Astrocyte (in vitro differentiated cells and primary cell): ENCODE measurements around the gene DDX41. TPM values are rescaled to one million over a fixed set of nuclear protein-coding genes. Genes with fewer than 3 reads are reported as not detected.
A peak's percentile ranks its signal among the peaks of the same experiment; 100 is the strongest.
"Not testable (repeated sequence)": the region's sequence is repeated elsewhere in the genome, so short reads cannot be mapped to it uniquely, and the experiment has no call there.

ENCODE experiments used
- DNase-seq: peaks from one replicate; pipeline ENCODE4 v3.0.0-alpha.2; 2010; ENCODE audit warnings: low read depth
- FAIRE-seq: peaks from 2 replicates; lab custom pipeline; 2011; peaks lifted over from hg19 to GRCh38; lab: Jason Lieb, UNC
- H2AFZ ChIP-seq: 2 replicates; pipeline ENCODE4 v1.6.0; 2012; ENCODE audit warnings: low read depth, low read length, inconsistent platforms
- H3K27ac ChIP-seq: 2 replicates; pipeline ENCODE4 v1.5.1; 2011; ENCODE audit warnings: low read depth, low read length, inconsistent platforms
- H3K27me3 ChIP-seq: 2 replicates; pipeline ENCODE4 v1.6.0; 2011; ENCODE audit warnings: low read length, inconsistent platforms; ENCODE audit not compliant: insufficient read depth
- H3K36me3 ChIP-seq: 2 replicates; pipeline ENCODE4 v1.5.1; 2011; ENCODE audit warnings: low read length, inconsistent platforms; ENCODE audit not compliant: insufficient read depth
- H3K4me1 ChIP-seq: 2 replicates; pipeline ENCODE4 v1.5.1; 2011; ENCODE audit warnings: low read length, inconsistent platforms; ENCODE audit not compliant: insufficient read depth
- H3K4me2 ChIP-seq: 2 replicates; pipeline ENCODE4 v1.6.0; 2012; ENCODE audit warnings: low read length, inconsistent platforms
- H3K4me3 ChIP-seq: 2 replicates; pipeline ENCODE4 v1.5.1; 2011; ENCODE audit warnings: low read depth, mild to moderate bottlenecking, low read length, inconsistent platforms; ENCODE audit not compliant: insufficient read depth
- H3K79me2 ChIP-seq: 2 replicates; pipeline ENCODE4 v1.6.0; 2012; ENCODE audit warnings: mild to moderate bottlenecking, low read length, inconsistent platforms; ENCODE audit not compliant: insufficient read depth
- H3K9ac ChIP-seq: 2 replicates; pipeline ENCODE4 v1.6.0; 2012; ENCODE audit warnings: mild to moderate bottlenecking, low read length, inconsistent platforms
- H3K9me3 ChIP-seq: 2 replicates; pipeline ENCODE4 v1.5.1; 2012; ENCODE audit warnings: low read depth, mild to moderate bottlenecking, low read length, inconsistent platforms; ENCODE audit not compliant: insufficient read depth
- H4K20me1 ChIP-seq: 2 replicates; pipeline ENCODE4 v1.6.0; 2012; ENCODE audit warnings: low read length, inconsistent platforms; ENCODE audit not compliant: insufficient read depth
- H3K27ac Mint-ChIP-seq: one replicate; pipeline ENCODE4 v1.8.0; 2021; ENCODE audit warnings: mild to moderate bottlenecking, mixed read lengths; ENCODE audit not compliant: unreplicated experiment
- H3K27me3 Mint-ChIP-seq: one replicate; pipeline ENCODE4 v1.8.0; 2021; ENCODE audit warnings: low read depth, mixed read lengths; ENCODE audit not compliant: unreplicated experiment
- H3K36me3 Mint-ChIP-seq: one replicate; pipeline ENCODE4 v1.8.0; 2021; ENCODE audit warnings: low read depth, mixed read lengths; ENCODE audit not compliant: unreplicated experiment
- H3K4me1 Mint-ChIP-seq: one replicate; pipeline ENCODE4 v1.8.0; 2021; ENCODE audit warnings: low read depth, mixed read lengths; ENCODE audit not compliant: unreplicated experiment
- H3K4me3 Mint-ChIP-seq: one replicate; pipeline ENCODE4 v1.8.0; 2021; ENCODE audit warnings: mild to moderate bottlenecking, moderate library complexity, mixed read lengths; ENCODE audit not compliant: unreplicated experiment
- H3K9me3 Mint-ChIP-seq: one replicate; pipeline ENCODE4 v1.8.0; 2021; ENCODE audit warnings: mild to moderate bottlenecking, mixed read lengths; ENCODE audit not compliant: unreplicated experiment
- EZH2 ChIP-seq: IDR thresholded peaks from 2 replicates; pipeline ENCODE4 v1.6.1; 2012; ENCODE audit warnings: mild to moderate bottlenecking, low read length, inconsistent platforms; ENCODE audit not compliant: insufficient read depth
- total RNA-seq: library from RNA; stranded (reverse); gene quantifications from 2 replicates; pipeline ENCODE4 v1.2.1, GENCODE V29; 2021
- TF ChIP-seq, protein P1 (sequence below): IDR thresholded peaks from 2 replicates; pipeline ENCODE4 v1.5.1; 2011; ENCODE audit warnings: low read depth, mild to moderate bottlenecking, inconsistent platforms, low read length, moderate library complexity; ENCODE audit not compliant: insufficient read depth

DDX41 gene
- total RNA-seq, 1 donor from 2014 or later, result 92.5 TPM

DNA sequence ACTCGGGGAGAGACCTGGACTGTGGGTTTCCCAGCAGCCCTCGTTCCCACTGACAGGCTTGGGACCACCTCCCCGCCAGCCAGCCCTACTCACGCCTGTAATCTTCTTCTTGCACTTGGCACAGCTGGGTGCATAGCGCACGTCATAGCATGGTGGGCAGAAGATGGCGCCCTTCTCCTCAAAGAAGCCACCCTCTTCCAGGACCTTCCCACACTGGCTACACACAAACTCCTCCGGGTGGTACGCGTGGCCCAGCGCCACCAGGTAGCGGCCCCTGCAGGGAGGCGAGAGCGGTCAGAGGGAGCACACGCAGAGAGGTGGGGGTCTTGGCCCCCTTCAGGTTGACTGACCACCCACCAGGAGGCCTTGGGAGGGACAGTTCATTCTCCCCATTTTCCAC, 28.8 kb downstream of the DDX41 start:
- no peaks in the 10 kb centered on the region for H3K27me3 Mint-ChIP-seq
- H3K4me1 Mint-ChIP-seq, result peaks cover 45% of the 10 kb centered on the region
- no peak overlapping the region for H2AFZ ChIP-seq
- H3K9me3 ChIP-seq, result no peaks in the 10 kb centered on the region
- peaks cover 80% of the 10 kb centered on the region for H3K79me2 ChIP-seq
- DNase-seq, result no peak
- H3K4me3 Mint-ChIP-seq, result peak overlapping the region; percentile 66
- no peak for FAIRE-seq
- peaks cover 58% of the 10 kb centered on the region for H3K4me1 ChIP-seq
- peaks cover 34% of the 10 kb centered on the region for H3K36me3 Mint-ChIP-seq
- H3K4me2 ChIP-seq, result no peak overlapping the region
- H3K4me3 ChIP-seq, result no peak overlapping the region
- no peak overlapping the region for H3K27ac ChIP-seq
- H4K20me1 ChIP-seq, result peaks cover 93% of the 10 kb centered on the region
- H3K9ac ChIP-seq, result no peak overlapping the region
- TF ChIP-seq, protein P1, sequence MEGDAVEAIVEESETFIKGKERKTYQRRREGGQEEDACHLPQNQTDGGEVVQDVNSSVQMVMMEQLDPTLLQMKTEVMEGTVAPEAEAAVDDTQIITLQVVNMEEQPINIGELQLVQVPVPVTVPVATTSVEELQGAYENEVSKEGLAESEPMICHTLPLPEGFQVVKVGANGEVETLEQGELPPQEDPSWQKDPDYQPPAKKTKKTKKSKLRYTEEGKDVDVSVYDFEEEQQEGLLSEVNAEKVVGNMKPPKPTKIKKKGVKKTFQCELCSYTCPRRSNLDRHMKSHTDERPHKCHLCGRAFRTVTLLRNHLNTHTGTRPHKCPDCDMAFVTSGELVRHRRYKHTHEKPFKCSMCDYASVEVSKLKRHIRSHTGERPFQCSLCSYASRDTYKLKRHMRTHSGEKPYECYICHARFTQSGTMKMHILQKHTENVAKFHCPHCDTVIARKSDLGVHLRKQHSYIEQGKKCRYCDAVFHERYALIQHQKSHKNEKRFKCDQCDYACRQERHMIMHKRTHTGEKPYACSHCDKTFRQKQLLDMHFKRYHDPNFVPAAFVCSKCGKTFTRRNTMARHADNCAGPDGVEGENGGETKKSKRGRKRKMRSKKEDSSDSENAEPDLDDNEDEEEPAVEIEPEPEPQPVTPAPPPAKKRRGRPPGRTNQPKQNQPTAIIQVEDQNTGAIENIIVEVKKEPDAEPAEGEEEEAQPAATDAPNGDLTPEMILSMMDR, result no peak
- no peak for TF ChIP-seq EZH2
- no peaks in the 10 kb centered on the region for H3K9me3 Mint-ChIP-seq
- H3K27ac Mint-ChIP-seq, result no peak overlapping the region
- no peaks in the 10 kb centered on the region for H3K27me3 ChIP-seq
- H3K36me3 ChIP-seq, result peaks cover 47% of the 10 kb centered on the region

DNA sequence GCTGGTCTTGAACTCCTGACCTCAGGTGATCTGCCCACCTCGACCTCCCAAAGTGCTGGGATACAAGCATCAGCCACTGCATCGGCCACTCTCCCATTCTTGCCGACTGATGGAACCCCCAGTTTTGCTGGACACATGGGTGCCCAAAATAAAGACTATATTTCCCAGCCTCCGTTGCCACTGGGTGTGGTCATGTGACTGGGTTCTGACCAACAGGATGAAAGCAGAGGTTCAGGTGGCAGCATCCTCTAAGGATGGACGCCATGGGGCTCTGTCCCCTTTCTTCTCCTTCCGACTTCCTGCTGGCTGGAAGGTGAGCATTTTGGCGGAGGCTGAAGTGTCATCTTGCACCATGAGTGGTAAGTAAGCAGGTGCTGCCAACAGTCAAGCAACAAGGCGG, 29.6 kb downstream of the DDX41 start:
- no peaks in the 10 kb centered on the region for H3K9me3 ChIP-seq
- H3K27me3 ChIP-seq, result no peaks in the 10 kb centered on the region
- H3K4me2 ChIP-seq, result no peak overlapping the region
- Mint-ChIP-seq H3K36me3 (peaks cover 35% of the 10 kb centered on the region), H3K27ac (peak overlapping the region; percentile 62), H3K4me3 (peak overlapping the region; percentile 65), H3K9me3 (no peaks in the 10 kb centered on the region), H3K27me3 (no peaks in the 10 kb centered on the region), H3K4me1 (peaks cover 47% of the 10 kb centered on the region)
- TF ChIP-seq, protein P1, result no peak
- no peak for TF ChIP-seq EZH2
- H3K4me1 ChIP-seq, result peaks cover 53% of the 10 kb centered on the region
- FAIRE-seq (no peak), DNase-seq (no peak)
- H3K4me3 ChIP-seq, result no peak overlapping the region
- H3K9ac ChIP-seq, result no peak overlapping the region
- peaks cover 44% of the 10 kb centered on the region for H3K36me3 ChIP-seq
- no peak overlapping the region for H2AFZ ChIP-seq
- H3K27ac ChIP-seq, result no peak overlapping the region
- peaks cover 93% of the 10 kb centered on the region for H4K20me1 ChIP-seq
- H3K79me2 ChIP-seq, result peaks cover 71% of the 10 kb centered on the region

DNA sequence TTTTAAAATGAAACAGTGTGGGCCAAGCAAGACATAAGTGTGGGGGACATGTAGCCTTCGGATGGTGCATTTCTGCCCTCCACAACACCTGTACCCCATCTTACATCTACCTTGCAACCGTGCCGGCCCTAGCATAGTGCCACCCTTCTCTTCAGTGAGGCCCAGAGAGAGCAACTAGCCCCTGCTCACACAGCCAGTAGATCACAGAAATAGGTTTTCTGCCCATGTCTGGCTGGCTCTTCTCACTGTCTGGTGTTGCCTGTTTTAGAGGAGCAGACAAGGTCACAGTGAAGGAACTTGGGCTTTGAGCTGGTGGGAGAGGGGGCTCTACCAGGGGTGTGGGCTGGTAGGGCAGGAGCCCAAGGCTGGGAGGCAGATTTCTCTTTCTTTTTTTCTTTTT, 30.5 kb downstream of the DDX41 start:
- Histone ChIP-seq H3K4me2 (no peak overlapping the region), H4K20me1 (peaks cover 97% of the 10 kb centered on the region), H3K9ac (no peak overlapping the region), H3K27me3 (no peaks in the 10 kb centered on the region), H2AFZ (no peak overlapping the region), H3K27ac (no peak overlapping the region), H3K36me3 (peaks cover 42% of the 10 kb centered on the region), H3K9me3 (no peaks in the 10 kb centered on the region), H3K4me3 (no peak overlapping the region), H3K4me1 (peaks cover 57% of the 10 kb centered on the region), H3K79me2 (peaks cover 64% of the 10 kb centered on the region)
- Mint-ChIP-seq H3K36me3 (peaks cover 35% of the 10 kb centered on the region), H3K4me1 (peaks cover 49% of the 10 kb centered on the region), H3K4me3 (no peak overlapping the region), H3K27me3 (no peaks in the 10 kb centered on the region), H3K27ac (no peak overlapping the region), H3K9me3 (no peaks in the 10 kb centered on the region)
- DNase-seq (no peak), FAIRE-seq (no peak)
- TF ChIP-seq, protein P1, result no peak
- TF ChIP-seq EZH2, result no peak

DNA sequence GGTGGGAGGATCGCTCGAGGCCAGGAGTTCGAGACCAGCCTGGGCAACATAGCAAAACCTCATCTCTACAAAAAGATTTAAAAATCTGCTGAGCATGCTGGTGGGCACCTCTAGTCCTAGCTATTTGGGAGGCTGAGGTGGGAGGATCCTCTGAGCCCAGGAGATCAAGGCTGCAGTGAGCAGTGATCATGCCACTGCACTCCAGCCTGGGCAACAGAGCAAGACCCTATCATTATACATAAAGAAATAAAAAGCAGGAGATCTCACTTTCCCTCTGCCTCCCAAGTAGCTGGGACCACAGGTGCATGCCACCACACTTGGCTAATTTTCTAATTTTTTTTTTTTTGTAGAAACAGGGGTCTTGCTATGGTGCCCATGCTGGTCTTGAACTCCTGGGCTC, 31.0 kb downstream of the DDX41 start:
- not testable (repeated sequence) for H3K4me3 ChIP-seq, H3K9ac ChIP-seq, H3K9me3 Mint-ChIP-seq, FAIRE-seq, H3K27me3 Mint-ChIP-seq, H2AFZ ChIP-seq, H3K9me3 ChIP-seq, H3K27me3 ChIP-seq, DNase-seq, H3K27ac ChIP-seq, H3K4me2 ChIP-seq
- peaks cover 35% of the 10 kb centered on the region for H3K36me3 Mint-ChIP-seq
- peak overlapping the region; percentile 84 for H3K27ac Mint-ChIP-seq
- peaks cover 41% of the 10 kb centered on the region for H3K36me3 ChIP-seq
- peaks cover 93% of the 10 kb centered on the region for H4K20me1 ChIP-seq
- peaks cover 59% of the 10 kb centered on the region for H3K79me2 ChIP-seq
- H3K4me1 ChIP-seq, result peaks cover 52% of the 10 kb centered on the region
- H3K4me3 Mint-ChIP-seq, result peak overlapping the region; percentile 60
- H3K4me1 Mint-ChIP-seq, result peaks cover 47% of the 10 kb centered on the region
